COLO829 (cell line): ENCODE measurements around the gene DAB2IP.

Experiments used
- DNase-seq: peaks from one replicate; pipeline ENCODE4 v3.0.0; 2012; ENCODE audit warnings: low spot score

The DAB2IP gene

GRCh38 chr9:121703014-121703734 lies 51.7 kb downstream of the DAB2IP start:
- DNase-seq = no peak

- no peak for DNase-seq
These were observed 52.8 kb downstream of the DAB2IP start for GRCh38 chr9:121704281-121704680.

- no peak for DNase-seq
These were observed 54.8 kb downstream of the DAB2IP start for GRCh38 chr9:121706149-121706750.

GRCh38 chr9:121707477-121708424 lies 56.3 kb downstream of the DAB2IP start:
- no peak for DNase-seq

- DNase-seq = no peak
These were observed 57.5 kb downstream of the DAB2IP start for GRCh38 chr9:121708768-121709488.

GRCh38 chr9:121709798-121710197 lies 58.4 kb downstream of the DAB2IP start:
- DNase-seq = no peak

GRCh38 chr9:121711281-121711680 lies 59.8 kb downstream of the DAB2IP start:
- DNase-seq = no peak

- DNase-seq = no peak
These were observed 60.4 kb downstream of the DAB2IP start for GRCh38 chr9:121711797-121712196.

GRCh38 chr9:121713400-121714070 lies 62.1 kb downstream of the DAB2IP start:
- no peak for DNase-seq

- DNase-seq = no peak
These were observed 62.8 kb downstream of the DAB2IP start for GRCh38 chr9:121714075-121714705.

- no peak for DNase-seq
These were observed 63.4 kb downstream of the DAB2IP start for GRCh38 chr9:121714873-121715272.

GRCh38 chr9:121717141-121717991 lies 65.9 kb downstream of the DAB2IP start:
- no peak for DNase-seq

- DNase-seq = no peak
These were observed 66.7 kb downstream of the DAB2IP start for GRCh38 chr9:121718084-121718483.

- no peak for DNase-seq
These were observed 67.1 kb downstream of the DAB2IP start for GRCh38 chr9:121718501-121718900.

GRCh38 chr9:121720311-121721057 lies 69.0 kb downstream of the DAB2IP start:
- no peak for DNase-seq

- no peak for DNase-seq
These were observed 69.6 kb downstream of the DAB2IP start for GRCh38 chr9:121721058-121721350.

GRCh38 chr9:121721770-121722169 lies 70.3 kb downstream of the DAB2IP start:
- no peak for DNase-seq

GRCh38 chr9:121725008-121725775 lies 73.8 kb downstream of the DAB2IP start:
- DNase-seq = no peak
